Esophagus muscularis mucosa (tissue), 4 donors: ENCODE measurements around the gene CTTNBP2NL. TPM values are rescaled to one million over a fixed set of nuclear protein-coding genes. Genes with fewer than 3 reads are reported as not detected.
"Not testable (repeated sequence)": the region's sequence is repeated elsewhere in the genome, so short reads cannot be mapped to it uniquely, and the experiment has no call there.

Source experiments
- DNase-seq: peaks from one replicate; pipeline ENCODE4 v3.0.0-alpha.2; 2017; ENCODE audit errors: extremely low spot score
- H3K27ac ChIP-seq, 4 donors: fragments of 200-600 bp; sonication (generic); replicated peaks in 1 of 4; 1 replicate in 3 of 4; 2 replicates in 1 of 4; pipeline ENCODE4 v1.5.1; 2016 to 2019; ENCODE audit warnings: mild to moderate bottlenecking in 1 of 4
- H3K27me3 ChIP-seq, 4 donors: fragments of 200-600 bp; sonication (generic); one replicate each; pipeline versions ENCODE4 v1.5.1 to v1.6.0; 2016 to 2019
- H3K36me3 ChIP-seq, 4 donors: fragments of 200-600 bp; sonication (generic); one replicate each; pipeline ENCODE4 v1.5.1; 2016 to 2019
- H3K4me1 ChIP-seq, 4 donors: fragments of 200-600 bp; sonication (generic); one replicate each; pipeline ENCODE4 v1.5.1; 2016 to 2019
- H3K4me3 ChIP-seq, 4 donors: fragments of 200-600 bp; sonication (generic); 1 replicate in 2 of 4; 2 replicates in 2 of 4; pipeline ENCODE4 v1.5.1; 2016 to 2019; ENCODE audit warnings: mild to moderate bottlenecking in 4 of 4, moderate library complexity in 1 of 4
- H3K9me3 ChIP-seq, 4 donors: fragments of 200-600 bp; sonication (generic); 1 replicate in 3 of 4; 2 replicates in 1 of 4; pipeline ENCODE4 v1.5.1; 2016 to 2019
- EP300 ChIP-seq: sonication (generic); formaldehyde crosslinking; IDR thresholded peaks from one replicate; pipeline ENCODE4 v1.6.1; 2017; ENCODE audit warnings: antibody characterized with exemption
- POLR2A ChIP-seq: fragments of 450-650 bp; IDR thresholded peaks from one replicate; pipeline ENCODE4 v1.6.1; 2017; ENCODE audit warnings: antibody characterized with exemption, moderate library complexity, mild to moderate bottlenecking, low read depth
- POLR2AphosphoS5 ChIP-seq, 2 donors: sonication (generic); formaldehyde crosslinking; IDR thresholded peaks; one replicate each; pipeline ENCODE4 v1.6.1; 2017; ENCODE audit warnings: antibody characterized with exemption in 2 of 2
- WGBS: methylation state at CpG from one replicate; pipeline ENCODE4 v1.1.5; 2018; 5-methylcytosine and 5-hydroxymethylcytosine counted together
- intact Hi-C: fragments of 100-400 bp; cut with DNase I; formaldehyde crosslinking; loops from one replicate; pipeline ENCODE4 v1.15.1; 2023
- total RNA-seq, 4 donors: library from RNA; depleted of rRNA; stranded (reverse); fragments of >200 nt; gene quantifications; one replicate each; pipeline versions ENCODE4 v1.1.0 to v1.2.1, GENCODE V29; 2016
- TF ChIP-seq, protein P1 (sequence below), 3 experiments: fragments of 200-600 bp in 2 of 3; fragments of 450-650 bp in 1 of 3; sonication (generic) in 2 of 3; IDR thresholded peaks; one replicate each; pipeline ENCODE4 v1.5.1; 2017 to 2019; ENCODE audit warnings: antibody characterized with exemption in 3 of 3, mild to moderate bottlenecking in 2 of 3, moderate library complexity in 1 of 3

Gene CTTNBP2NL
- total RNA-seq, 4 donors from 2014 or later = 16.2 to 26.9 (median 19.0) TPM

DNA sequence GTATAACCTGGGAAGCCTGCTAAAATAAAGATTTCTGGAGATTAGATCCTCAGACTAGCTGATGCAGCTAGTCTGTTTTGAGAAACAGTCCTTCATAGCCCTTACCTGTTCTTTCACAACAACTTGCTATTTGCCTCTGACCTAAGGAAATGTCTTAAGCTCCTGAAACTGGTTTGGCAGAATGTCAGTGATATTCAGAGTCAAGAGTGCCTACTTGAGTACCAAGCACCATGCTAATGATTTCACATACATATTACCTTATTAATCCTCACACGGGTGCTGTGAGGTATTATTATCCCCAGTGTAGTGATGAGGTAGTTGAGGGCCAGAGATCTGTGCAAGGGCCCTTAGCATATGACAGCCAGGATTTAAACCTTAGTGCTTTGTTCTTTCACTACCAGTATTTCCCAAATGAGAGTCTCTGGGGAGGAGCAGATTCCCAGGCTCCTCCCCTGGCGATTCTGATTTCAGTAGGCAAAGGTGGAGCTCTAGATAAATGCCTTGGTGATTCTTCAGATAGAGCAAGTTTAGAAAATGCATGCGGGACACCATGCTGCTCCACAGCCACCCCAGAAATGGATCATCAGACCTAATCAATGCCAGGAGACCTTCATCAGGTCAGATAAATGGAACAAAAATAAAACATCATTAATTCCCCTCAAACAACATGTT, 65.3 kb downstream of the CTTNBP2NL start:
- intact Hi-C loops = loop anchor here (10.0 kb wide), 1 partner anchor 243 kb away; the partner anchor contains the start of gene RHOC
- Histone ChIP-seq H3K27ac (peak overlapping the region in 1 of 4 donors; percentile 38), H3K4me1 (peaks cover 15 to 60% (median 20%) of the 10 kb centered on the region in 4 donors)

DNA sequence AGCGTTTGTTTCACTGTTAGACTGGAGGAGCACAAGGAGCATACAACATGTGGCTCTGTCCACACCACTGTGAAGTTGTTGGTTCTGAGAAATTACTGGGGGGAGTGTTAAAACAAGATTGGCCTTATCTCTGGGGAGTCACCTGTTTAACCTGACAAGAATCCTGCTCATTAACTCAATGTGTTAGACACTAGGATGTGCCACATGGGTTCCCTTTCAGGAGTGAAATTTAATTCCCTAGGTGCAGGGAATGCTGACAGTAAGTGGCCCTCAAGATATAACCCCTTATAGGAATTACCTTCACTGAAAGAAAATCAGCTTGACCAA, 66.9 kb downstream of the CTTNBP2NL start:
- H3K9me3 ChIP-seq = no peaks in the 10 kb centered on the region
- H3K27ac ChIP-seq = peak overlapping the region in 1 of 4 donors; percentile 38
- no peak for DNase-seq
- H3K4me3 ChIP-seq = no peak overlapping the region
- intact Hi-C loops = loop anchor here (10.0 kb wide), 1 partner anchor 242 kb away; the partner anchor contains the start of gene RHOC
- peaks cover 0 to 10% (median 4%) of the 10 kb centered on the region in 4 donors for H3K36me3 ChIP-seq
- peaks cover 23 to 71% (median 30%) of the 10 kb centered on the region in 4 donors for H3K4me1 ChIP-seq
- TF ChIP-seq, protein P1, sequence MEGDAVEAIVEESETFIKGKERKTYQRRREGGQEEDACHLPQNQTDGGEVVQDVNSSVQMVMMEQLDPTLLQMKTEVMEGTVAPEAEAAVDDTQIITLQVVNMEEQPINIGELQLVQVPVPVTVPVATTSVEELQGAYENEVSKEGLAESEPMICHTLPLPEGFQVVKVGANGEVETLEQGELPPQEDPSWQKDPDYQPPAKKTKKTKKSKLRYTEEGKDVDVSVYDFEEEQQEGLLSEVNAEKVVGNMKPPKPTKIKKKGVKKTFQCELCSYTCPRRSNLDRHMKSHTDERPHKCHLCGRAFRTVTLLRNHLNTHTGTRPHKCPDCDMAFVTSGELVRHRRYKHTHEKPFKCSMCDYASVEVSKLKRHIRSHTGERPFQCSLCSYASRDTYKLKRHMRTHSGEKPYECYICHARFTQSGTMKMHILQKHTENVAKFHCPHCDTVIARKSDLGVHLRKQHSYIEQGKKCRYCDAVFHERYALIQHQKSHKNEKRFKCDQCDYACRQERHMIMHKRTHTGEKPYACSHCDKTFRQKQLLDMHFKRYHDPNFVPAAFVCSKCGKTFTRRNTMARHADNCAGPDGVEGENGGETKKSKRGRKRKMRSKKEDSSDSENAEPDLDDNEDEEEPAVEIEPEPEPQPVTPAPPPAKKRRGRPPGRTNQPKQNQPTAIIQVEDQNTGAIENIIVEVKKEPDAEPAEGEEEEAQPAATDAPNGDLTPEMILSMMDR (IDR thresholded peaks at IDR 0.05) = no peak
- TF ChIP-seq POLR2AphosphoS5 (IDR thresholded peaks at IDR 0.05) (no peak), POLR2A (no peak), EP300 (no peak)
- no peaks in the 10 kb centered on the region for H3K27me3 ChIP-seq
- WGBS = 83% methylated on average over 1 of the region's 1 CpG

More for the DNA sequence above, 65.3 kb downstream of the CTTNBP2NL start:
- H3K9me3 ChIP-seq = no peaks in the 10 kb centered on the region
- TF ChIP-seq EP300 = no peak
- TF ChIP-seq POLR2AphosphoS5 (IDR thresholded peaks at IDR 0.05) = no peak
- TF ChIP-seq POLR2A = no peak
- TF ChIP-seq, protein P1 (IDR thresholded peaks at IDR 0.05) = no peak
- WGBS = 89% methylated on average over 3 of the region's 3 CpGs
- no peaks in the 10 kb centered on the region for H3K27me3 ChIP-seq
- DNase-seq = no peak
- H3K4me3 ChIP-seq = no peak overlapping the region
- H3K36me3 ChIP-seq = peaks cover 9 to 25% (median 18%) of the 10 kb centered on the region in 4 donors

DNA sequence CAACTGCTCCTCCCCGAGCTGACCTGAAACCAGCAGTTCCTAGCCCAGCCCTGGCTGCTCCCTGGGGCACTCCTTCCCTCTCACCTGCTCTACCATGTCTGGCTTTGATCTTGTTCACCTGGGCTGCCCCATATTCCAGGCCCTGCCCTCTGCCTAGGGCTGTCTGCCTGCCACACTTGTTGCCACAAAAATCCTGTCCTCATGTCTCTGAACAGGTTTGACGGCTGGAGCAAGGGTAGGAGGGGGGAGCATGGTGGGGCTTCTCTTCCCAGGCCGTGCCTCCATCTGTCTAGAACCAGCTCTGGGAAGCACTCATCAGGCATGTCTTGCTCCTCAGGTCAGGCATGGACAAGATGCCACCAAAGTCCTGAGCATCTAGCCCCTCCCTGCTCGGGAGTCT, 68.5 kb downstream of the CTTNBP2NL start:
- Histone ChIP-seq H3K4me1 (peaks cover 19 to 59% (median 30%) of the 10 kb centered on the region in 4 donors), H3K27me3 (no peaks in the 10 kb centered on the region), H3K36me3 (no peaks in the 10 kb centered on the region), H3K27ac (peak overlapping the region; percentile 73 to 82 (median 78)), H3K9me3 (no peaks in the 10 kb centered on the region), H3K4me3 (no peak overlapping the region)
- WGBS = 72% methylated on average over 4 of the region's 4 CpGs
- intact Hi-C loops = loop anchor here (10.0 kb wide), 1 partner anchor 240 kb away; the partner anchor contains the start of gene RHOC
- TF ChIP-seq POLR2AphosphoS5 (IDR thresholded peaks at IDR 0.05) = no peak
- no peak for TF ChIP-seq EP300
- TF ChIP-seq POLR2A = no peak
- no peak for DNase-seq

DNA sequence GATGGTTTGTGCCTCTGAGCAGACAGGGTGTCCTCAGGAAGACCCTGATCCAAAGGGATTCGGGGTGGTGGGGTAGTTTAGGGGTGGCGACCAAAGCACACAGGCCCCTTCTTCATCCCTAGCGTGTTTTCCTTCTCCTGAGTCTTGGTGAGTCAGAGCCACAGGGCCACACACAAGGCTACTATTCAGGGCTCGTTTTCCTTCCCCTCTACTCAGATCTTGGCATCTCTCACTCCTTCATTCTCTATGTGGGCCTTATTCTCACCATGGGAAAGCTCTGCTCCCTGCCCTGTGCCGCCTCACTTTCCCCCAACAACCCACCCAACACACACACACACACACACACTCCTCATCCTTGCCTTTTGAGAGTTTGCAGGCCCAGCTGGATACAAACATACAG, 69.1 kb downstream of the CTTNBP2NL start:
- Histone ChIP-seq H3K9me3 (no peaks in the 10 kb centered on the region), H3K36me3 (no peaks in the 10 kb centered on the region), H3K27ac (peak overlapping the region; percentile 73 to 82 (median 78)), H3K4me3 (no peak overlapping the region), H3K27me3 (no peaks in the 10 kb centered on the region), H3K4me1 (peaks cover 19 to 53% (median 30%) of the 10 kb centered on the region in 4 donors)
- 78% methylated on average over 5 of the region's 5 CpGs for WGBS
- DNase-seq = no peak
- TF ChIP-seq POLR2A = no peak
- TF ChIP-seq, protein P1 (IDR thresholded peaks at IDR 0.05) = no peak
- no peak for TF ChIP-seq POLR2AphosphoS5 (IDR thresholded peaks at IDR 0.05)
- no peak for TF ChIP-seq EP300
- intact Hi-C loops = loop anchor here (10.0 kb wide), 1 partner anchor 240 kb away; the partner anchor contains the start of gene RHOC

DNA sequence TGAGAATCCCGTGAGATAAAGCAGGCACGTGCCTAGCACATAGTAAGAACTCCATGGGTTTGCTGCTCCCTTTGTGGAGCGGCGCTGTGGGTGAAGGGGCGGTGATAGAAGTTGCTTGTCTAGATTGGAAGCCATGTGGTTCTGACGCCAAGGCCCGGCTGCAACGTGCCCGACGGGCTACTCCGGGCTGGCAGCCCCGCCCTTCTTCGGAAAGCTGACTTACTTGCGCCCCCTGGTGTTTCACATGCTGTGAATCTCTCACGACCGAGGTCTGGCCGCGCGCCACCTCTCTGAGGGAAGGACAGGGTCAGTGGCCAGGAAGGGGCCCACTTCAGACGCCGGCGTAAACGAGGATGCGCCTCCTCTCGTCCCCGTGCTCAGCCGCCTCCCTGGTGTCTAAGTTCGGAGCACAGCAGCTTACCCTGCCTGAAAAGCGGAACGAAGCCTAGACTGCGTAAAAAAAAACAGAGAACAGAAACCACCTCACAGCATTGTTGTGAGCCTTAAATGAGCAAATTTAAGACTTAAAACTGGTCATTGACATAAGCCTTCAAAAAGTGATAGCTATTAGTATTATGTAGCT, 70.2 kb downstream of the CTTNBP2NL start:
- Histone ChIP-seq H3K36me3 (no peaks in the 10 kb centered on the region), H3K27me3 (no peaks in the 10 kb centered on the region), H3K9me3 (no peaks in the 10 kb centered on the region), H3K27ac (peak overlapping the region; percentile 73 to 82 (median 78)), H3K4me3 (peak overlapping the region; percentile 47 to 55 (median 49)), H3K4me1 (peaks cover 19 to 43% (median 27%) of the 10 kb centered on the region in 4 donors)
- WGBS = 3% methylated on average over 8 of the region's 31 CpGs
- TF ChIP-seq, protein P1 (IDR thresholded peaks at IDR 0.05) = peak; percentile 81 to 91 (median 83)
- TF ChIP-seq POLR2A (no peak), POLR2AphosphoS5 (IDR thresholded peaks at IDR 0.05) (peak; percentile 72 to 85), EP300 (no peak)
- peak; percentile 98 for DNase-seq
- intact Hi-C loops = loop anchor here (2.0 to 10.0 kb wide), 2 partner anchors 75 to 239 kb away; partner anchors contain the start of gene RHOC

DNA sequence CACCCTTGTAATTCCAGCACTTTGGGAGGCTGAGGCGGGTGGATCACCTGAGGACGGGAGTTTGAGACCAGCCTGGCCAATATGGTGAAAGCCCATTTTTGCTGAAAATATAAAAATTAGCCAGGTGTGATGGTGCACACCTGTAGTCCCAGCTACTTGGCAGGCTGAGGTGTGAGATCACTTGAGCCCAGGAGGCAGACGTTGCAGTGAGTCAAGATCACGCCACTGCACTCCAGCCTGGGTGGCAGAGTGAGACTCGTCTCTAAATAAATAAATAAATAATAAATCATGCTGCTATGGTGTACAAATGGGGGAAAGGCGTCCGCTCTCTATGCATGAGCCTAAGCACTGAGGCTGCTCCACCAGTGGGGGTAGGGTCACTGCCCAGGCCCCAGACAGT, 74.3 kb downstream of the CTTNBP2NL start:
- DNase-seq, intact Hi-C loops: not testable (repeated sequence)
- 90% methylated on average over 7 of the region's 7 CpGs for WGBS

More for the DNA sequence above, 74.3 kb downstream of the CTTNBP2NL start:
- not testable (repeated sequence) for H3K9me3 ChIP-seq, H3K36me3 ChIP-seq, H3K4me3 ChIP-seq, H3K27ac ChIP-seq, H3K27me3 ChIP-seq
- H3K4me1 ChIP-seq = peaks cover 14 to 21% (median 20%) of the 10 kb centered on the region in 4 donors
